Ectodermal cell (in vitro differentiated cells): ENCODE measurements around the gene KAT14.
"Not testable (repeated sequence)": the region's sequence is repeated elsewhere in the genome, so short reads cannot be mapped to it uniquely, and the experiment has no call there.

Experiments used
- H3K27ac ChIP-seq: 2 replicates; pipeline ENCODE4 v1.7.0; 2013; ENCODE audit warnings: mild to moderate bottlenecking, low read depth, low read length; ENCODE audit not compliant: insufficient read depth, poor library complexity, severe bottlenecking
- H3K27me3 ChIP-seq: 2 replicates; pipeline ENCODE4 v1.7.0; 2013; ENCODE audit warnings: mild to moderate bottlenecking, low read length; ENCODE audit not compliant: insufficient read depth, control insufficient read depth, poor library complexity, severe bottlenecking
- H3K36me3 ChIP-seq: one replicate; pipeline ENCODE4 v1.7.0; 2013; ENCODE audit warnings: low read length; ENCODE audit not compliant: control insufficient read depth, insufficient read depth
- H3K4me1 ChIP-seq: one replicate; pipeline ENCODE4 v1.7.0; 2013; ENCODE audit warnings: low read length; ENCODE audit not compliant: control insufficient read depth, insufficient read depth
- H3K4me3 ChIP-seq: 2 replicates; pipeline ENCODE4 v1.7.0; 2013; ENCODE audit warnings: low read depth, low read length, control low read depth; ENCODE audit not compliant: insufficient read depth
- H3K9me3 ChIP-seq: 2 replicates; pipeline ENCODE4 v1.7.0; 2013; ENCODE audit warnings: mild to moderate bottlenecking, low read length, moderate library complexity; ENCODE audit not compliant: control insufficient read depth
- WGBS, 2 experiments: methylation state at CpG; one replicate each; pipeline ENCODE4 v1.1.7; 2013; ENCODE audit warnings: missing lambda C conversion rate in 2 of 2; 5-methylcytosine and 5-hydroxymethylcytosine counted together

Gene KAT14

DNA sequence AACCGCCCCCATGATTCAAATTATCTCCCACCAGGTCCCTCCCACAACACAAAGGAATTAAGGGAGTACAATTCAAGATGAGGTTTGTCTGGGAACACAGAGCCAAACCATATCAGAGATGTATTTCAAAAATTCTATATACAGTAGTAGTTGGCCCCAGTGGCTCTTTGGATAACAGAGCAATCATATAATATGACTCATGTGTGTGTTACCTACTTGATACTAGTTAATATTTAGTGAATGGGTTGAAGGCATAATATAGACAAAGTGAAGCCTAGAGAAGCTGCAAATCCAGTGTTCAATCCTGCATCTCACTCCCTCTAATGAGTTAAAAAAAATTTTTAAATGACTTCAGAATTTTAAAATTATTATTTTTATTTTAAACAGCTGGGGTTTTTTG lies 43.2 kb downstream of the KAT14 start:
- Histone ChIP-seq H3K36me3 (peaks cover 23% of the 10 kb centered on the region), H3K27ac (no peak overlapping the region), H3K9me3 (peaks cover 5% of the 10 kb centered on the region), H3K27me3 (no peaks in the 10 kb centered on the region), H3K4me1 (no peaks in the 10 kb centered on the region), H3K4me3 (no peak overlapping the region)
- WGBS, 2 experiments: 0% methylated on average over 1 of the region's 1 CpG

DNA sequence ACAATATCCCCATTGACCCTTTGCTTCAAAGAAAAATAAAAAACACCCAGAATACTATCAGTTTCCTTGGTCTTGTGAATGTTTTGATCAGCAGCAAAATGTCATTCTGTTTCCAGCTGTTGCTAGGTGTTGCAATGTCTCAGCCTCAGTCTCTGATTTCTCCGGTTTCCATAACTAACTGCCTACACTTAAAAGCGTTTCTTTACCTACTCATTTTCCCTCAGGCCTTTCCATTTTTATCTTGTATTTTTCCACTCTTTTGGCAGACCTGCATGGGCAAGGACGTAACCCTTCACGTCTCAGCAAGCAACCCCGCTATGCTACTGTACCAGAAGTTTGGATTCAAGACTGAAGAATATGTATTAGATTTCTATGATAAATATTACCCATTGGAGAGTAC lies 49.4 kb downstream of the KAT14 start:
- Histone ChIP-seq H3K36me3 (peaks cover 27% of the 10 kb centered on the region), H3K9me3 (no peaks in the 10 kb centered on the region), H3K27ac (no peak overlapping the region), H3K27me3 (no peaks in the 10 kb centered on the region), H3K4me1 (no peaks in the 10 kb centered on the region), H3K4me3 (no peak overlapping the region)
- 93 to 96% methylated on average over 5 of the region's 5 CpGs for WGBS, 2 experiments

DNA sequence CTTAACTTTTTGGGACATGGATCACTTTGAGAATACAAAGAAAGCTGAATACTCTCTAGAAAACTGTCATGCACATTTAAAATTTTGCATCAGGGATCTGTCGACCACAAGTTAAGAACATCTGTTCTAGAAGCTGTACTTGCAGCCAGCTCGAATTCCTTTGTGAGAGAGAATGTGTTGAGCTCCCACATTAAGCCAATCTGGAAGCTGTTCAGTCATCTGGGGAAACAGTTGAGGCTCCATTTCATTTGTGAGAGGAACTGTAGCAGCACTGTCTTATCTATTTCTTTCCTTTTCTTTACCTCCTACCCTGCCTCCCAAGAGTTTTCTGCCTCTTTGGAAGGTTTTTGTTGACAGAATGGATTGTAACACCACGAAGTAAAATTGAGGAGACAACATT lies 50.8 kb downstream of the KAT14 start:
- no peak overlapping the region for H3K27ac ChIP-seq
- H3K27me3 ChIP-seq: no peaks in the 10 kb centered on the region
- peaks cover 23% of the 10 kb centered on the region for H3K36me3 ChIP-seq
- WGBS, 2 experiments: 88 to 97% methylated on average over 3 of the region's 3 CpGs
- H3K4me1 ChIP-seq: no peaks in the 10 kb centered on the region
- no peak overlapping the region for H3K4me3 ChIP-seq
- no peaks in the 10 kb centered on the region for H3K9me3 ChIP-seq

DNA sequence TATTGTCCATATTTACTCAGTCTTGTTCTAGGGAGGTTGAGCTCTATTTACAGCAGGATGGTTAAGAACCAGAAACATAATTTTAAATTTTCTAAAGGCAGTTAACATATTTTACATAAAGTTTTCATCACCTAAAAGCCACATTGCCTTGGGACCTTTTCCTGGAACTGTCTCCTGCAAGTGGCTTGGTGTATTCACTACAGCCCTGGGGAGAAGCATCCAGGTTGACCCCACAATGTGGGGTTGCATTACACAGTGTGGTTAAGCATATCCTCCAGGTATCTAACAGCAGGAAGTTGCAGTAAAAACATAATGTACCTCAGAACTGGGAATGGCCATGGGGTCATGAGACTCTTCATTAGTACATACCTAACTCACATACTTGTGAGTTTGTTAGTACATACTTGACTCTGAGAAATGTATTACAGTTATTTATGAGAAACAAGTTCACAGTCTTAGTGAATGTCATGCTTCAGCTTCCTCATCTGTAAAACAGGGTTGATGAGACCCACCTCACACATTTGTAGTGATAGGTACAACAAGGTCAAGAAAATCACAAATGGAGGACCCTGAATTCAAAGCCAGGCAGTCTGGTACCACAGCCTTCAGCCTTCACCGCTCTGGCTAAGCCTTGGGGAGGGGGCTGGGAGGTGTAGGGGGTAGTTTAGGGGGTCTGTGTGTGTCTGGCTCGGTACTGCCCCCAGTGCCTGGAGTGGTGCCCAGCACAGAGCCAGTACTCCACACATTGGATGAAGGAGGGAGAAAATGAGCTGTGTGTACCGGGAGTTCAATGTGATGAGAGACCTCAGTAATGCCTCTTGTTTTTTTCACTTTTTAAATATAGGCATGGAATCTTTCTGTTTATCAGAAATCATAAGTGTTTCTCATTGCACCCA lies 52.9 kb downstream of the KAT14 start:
- 81 to 85% methylated on average over 3 of the region's 3 CpGs for WGBS, 2 experiments
- no peak overlapping the region for H3K4me3 ChIP-seq
- H3K4me1 ChIP-seq: no peaks in the 10 kb centered on the region
- H3K27me3 ChIP-seq: no peaks in the 10 kb centered on the region
- H3K27ac ChIP-seq: no peak overlapping the region
- peaks cover 19% of the 10 kb centered on the region for H3K36me3 ChIP-seq
- H3K9me3 ChIP-seq: no peaks in the 10 kb centered on the region

DNA sequence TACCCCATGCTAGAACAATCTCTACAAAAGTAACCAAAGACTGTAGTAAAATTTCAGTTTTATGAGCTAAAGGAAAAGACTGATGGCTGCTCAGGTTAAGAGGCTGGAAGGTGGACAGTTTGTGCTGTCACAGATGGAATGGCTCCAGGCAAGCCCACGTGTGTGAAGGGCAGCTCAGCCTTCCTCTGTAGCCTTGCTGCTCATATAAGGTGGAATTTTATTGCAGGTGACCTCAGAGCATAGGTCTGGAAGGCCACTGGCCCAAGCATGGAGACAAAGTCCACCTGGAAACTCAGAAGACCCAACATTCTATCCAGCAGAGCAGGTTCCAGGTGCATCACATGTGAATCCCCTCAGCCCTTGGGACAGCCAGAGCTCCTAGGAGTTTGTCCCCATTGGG lies 53.6 kb downstream of the KAT14 start:
- 95 to 100% methylated on average over 1 of the region's 1 CpG for WGBS, 2 experiments
- no peak overlapping the region for H3K27ac ChIP-seq
- no peak overlapping the region for H3K4me3 ChIP-seq
- no peaks in the 10 kb centered on the region for H3K27me3 ChIP-seq
- H3K36me3 ChIP-seq: peaks cover 13% of the 10 kb centered on the region
- H3K4me1 ChIP-seq: no peaks in the 10 kb centered on the region
- no peaks in the 10 kb centered on the region for H3K9me3 ChIP-seq

DNA sequence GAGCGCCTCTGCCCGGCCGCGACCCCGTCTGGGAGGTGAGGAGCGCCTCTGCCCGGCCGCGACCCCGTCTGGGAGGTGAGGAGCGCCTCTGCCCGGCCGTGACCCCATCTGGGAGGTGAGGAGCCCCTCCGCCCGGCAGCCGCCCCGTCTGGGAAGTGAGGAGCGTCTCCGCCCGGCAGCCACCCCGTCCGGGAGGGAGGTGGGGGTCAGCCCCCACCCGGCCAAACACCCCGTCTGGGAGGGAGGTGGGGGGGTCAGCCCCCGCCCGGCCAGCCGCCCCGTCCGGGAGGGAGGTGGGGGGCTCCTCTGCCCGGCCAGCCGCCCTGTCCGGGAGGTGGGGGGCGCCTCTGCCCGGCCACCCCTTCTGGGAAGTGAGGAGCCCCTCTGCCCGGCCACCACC lies 56.8 kb downstream of the KAT14 start:
- H3K4me3 ChIP-seq, H3K36me3 ChIP-seq, H3K27me3 ChIP-seq, H3K9me3 ChIP-seq, H3K27ac ChIP-seq, H3K4me1 ChIP-seq: not testable (repeated sequence)
- 94 to 96% methylated on average over 35 of the region's 35 CpGs for WGBS, 2 experiments

DNA sequence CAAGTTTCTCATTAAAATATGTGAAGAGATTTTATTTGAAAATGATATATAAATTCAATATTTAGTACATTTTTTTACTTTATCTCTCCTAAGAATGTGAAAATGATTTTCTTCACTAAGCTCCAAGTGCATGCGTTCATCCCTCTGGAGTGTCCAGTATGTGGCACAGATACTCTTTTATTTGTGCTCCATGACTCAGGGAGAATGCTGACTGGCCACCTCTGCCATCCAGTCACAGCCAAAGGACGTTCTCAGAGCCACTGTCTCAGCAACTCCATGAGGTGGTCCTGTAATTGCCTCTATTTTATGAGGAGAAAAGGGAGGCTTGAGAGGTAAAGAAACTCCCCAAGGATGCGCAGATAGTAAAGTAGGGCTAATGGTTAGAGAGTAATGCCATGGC lies 58.3 kb downstream of the KAT14 start:
- H3K4me1 ChIP-seq: no peaks in the 10 kb centered on the region
- H3K36me3 ChIP-seq: no peaks in the 10 kb centered on the region
- WGBS, 2 experiments: 92 to 93% methylated on average over 3 of the region's 3 CpGs
- no peaks in the 10 kb centered on the region for H3K9me3 ChIP-seq
- no peak overlapping the region for H3K4me3 ChIP-seq
- H3K27ac ChIP-seq: no peak overlapping the region
- no peaks in the 10 kb centered on the region for H3K27me3 ChIP-seq

DNA sequence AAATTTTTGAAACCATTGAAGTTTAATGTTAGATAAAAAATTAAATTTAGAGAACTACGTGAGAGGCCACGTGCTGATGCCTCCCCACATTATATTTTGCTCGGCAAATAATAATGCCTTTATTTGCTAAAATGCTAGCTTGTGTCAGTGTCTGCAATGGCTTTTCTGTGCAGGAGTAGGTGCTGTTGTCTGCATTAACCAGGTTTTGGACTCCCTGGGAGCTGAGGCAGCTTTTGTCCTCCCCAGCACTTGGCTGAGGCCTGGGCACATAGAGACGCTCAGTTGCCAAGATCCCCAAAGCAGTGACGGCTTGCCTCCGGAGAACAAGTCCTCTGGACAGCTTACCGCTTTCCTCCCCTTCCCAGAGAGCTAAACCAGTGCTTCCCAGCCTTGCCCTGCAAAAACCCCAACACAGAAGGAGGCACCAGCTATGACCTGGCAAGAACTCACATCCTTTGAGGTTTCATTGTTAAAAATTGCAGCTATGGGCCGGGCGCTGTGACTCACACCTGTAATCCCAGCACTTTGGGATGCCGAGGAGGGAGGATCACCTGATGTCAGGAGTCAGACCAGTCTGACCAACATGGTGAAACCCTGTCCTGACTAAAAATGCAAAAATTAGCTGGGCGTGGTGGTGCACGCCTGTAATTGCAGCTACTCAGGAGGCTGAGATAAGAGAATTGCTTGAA lies 59.9 kb downstream of the KAT14 start:
- H3K9me3 ChIP-seq: no peaks in the 10 kb centered on the region
- WGBS, 2 experiments: 91 to 93% methylated on average over 12 of the region's 12 CpGs
- H3K4me3 ChIP-seq: no peak overlapping the region
- H3K27me3 ChIP-seq: no peaks in the 10 kb centered on the region
- H3K4me1 ChIP-seq: no peaks in the 10 kb centered on the region
- no peak overlapping the region for H3K27ac ChIP-seq
- H3K36me3 ChIP-seq: no peaks in the 10 kb centered on the region

DNA sequence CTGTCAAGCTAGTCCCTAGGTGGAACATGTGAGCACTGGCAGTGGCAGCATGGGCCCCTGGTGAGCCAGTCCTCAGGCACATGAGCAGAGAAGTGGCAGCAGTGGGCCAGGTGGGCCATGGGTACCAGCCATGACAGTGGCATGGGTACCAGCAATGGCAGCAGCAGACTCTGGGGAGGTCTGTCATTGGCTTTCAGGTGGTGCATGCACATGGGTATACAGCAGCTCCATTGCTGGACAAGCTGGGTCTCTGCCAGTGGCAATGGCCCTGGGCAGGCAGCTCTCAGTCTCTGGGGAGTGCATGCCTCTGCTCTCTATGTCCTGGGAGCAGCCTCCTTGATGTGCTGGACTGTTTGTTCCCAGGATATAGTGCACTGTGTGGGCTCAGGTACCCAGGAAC lies 65.3 kb downstream of the KAT14 start:
- no peak overlapping the region for H3K4me3 ChIP-seq
- H3K27ac ChIP-seq: no peak overlapping the region
- no peaks in the 10 kb centered on the region for H3K36me3 ChIP-seq
- no peaks in the 10 kb centered on the region for H3K4me1 ChIP-seq
- H3K27me3 ChIP-seq: no peaks in the 10 kb centered on the region
- H3K9me3 ChIP-seq: no peaks in the 10 kb centered on the region

DNA sequence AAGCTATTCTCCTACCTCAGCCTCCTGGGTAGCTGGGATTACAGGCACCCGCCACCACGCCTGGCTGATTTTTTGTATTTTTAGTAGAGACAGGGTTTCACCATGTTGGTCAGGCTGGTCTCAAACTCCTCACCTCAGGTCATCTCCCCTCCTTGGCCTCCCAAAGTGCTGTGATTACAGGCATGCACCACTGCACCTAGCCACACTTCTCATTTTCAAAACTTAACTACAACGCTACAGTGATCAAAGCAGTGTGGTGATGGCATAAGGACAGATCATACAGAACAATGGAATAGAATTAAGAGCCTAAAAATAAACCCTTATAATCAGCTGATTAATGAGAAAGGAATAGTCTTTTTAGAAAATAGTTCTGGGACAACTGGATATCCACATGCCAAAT lies 66.0 kb downstream of the KAT14 start:
- not testable (repeated sequence) for H3K27ac ChIP-seq, H3K4me1 ChIP-seq, H3K4me3 ChIP-seq, H3K36me3 ChIP-seq, H3K27me3 ChIP-seq, H3K9me3 ChIP-seq
- WGBS, 2 experiments: 83 to 92% methylated on average over 2 to 3 of the region's 3 CpGs
